Measurements from ENCODE around the gene PSIP1.
"Not testable (repeated sequence)": the region's sequence is repeated elsewhere in the genome, so short reads cannot be mapped to it uniquely, and the experiment has no call there.

The PSIP1 gene

DNA sequence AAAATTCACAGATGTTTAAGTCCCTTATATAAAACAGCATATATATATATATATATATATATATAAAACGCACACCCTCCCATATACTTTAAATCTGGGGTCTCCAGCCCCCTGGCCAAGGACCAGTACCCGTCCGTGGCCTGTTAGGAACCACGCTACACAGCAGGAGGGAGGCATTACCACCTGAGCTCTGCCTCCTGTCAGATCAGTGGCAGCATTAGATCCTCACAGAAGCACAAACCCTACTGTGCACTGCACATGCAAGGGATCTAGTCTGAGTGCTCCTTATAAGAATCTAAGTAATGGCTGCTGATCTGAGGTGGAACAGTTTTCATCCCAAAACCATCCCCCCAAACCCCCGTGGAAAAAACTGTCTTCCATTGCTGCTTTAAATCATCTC is 9.0 kb downstream of the PSIP1 start:
- DNase-seq (ENCODE audit: low read depth in 3 of 3), result no peak

DNA sequence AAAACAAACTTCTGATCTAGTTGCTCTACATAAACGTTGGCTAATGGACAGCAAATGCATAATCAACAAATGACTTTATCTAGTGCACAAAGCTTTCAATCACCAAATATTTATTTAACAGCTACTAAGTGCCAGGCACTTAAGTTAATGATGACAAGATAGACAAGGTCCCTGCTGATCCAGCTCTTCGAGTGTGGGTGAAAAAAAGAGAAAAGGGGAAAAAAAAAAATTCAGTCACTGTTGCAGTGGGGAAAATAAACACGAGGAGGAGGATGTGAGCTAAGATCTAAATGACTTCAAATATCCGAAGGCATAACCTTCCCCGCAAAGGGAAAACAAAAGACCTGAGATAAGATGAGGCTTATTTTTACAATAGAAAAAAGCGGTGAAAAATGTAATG is 9.6 kb downstream of the PSIP1 start:
- DNase-seq (ENCODE audit: low read depth in 3 of 3), result no peak

DNA sequence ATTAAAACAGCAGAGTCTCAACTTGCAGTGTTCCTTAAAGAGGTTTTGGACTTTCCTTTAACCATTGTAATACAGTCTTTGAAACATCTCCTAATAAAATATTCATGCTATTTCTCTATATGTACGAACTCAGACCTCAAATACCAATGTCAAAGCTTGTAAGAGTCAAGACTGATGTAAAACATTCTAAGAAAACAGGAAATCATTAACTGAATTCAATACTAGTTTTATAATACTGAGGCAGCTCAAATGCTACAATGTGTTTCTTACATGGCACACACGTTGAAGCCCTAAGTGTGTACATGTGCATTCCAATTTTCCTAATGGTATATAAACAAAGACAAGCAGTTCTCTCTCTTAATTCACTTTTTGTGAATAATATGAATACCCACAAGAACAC is 11.6 kb downstream of the PSIP1 start:
- no peak for DNase-seq (ENCODE audit: low read depth in 3 of 3)

DNA sequence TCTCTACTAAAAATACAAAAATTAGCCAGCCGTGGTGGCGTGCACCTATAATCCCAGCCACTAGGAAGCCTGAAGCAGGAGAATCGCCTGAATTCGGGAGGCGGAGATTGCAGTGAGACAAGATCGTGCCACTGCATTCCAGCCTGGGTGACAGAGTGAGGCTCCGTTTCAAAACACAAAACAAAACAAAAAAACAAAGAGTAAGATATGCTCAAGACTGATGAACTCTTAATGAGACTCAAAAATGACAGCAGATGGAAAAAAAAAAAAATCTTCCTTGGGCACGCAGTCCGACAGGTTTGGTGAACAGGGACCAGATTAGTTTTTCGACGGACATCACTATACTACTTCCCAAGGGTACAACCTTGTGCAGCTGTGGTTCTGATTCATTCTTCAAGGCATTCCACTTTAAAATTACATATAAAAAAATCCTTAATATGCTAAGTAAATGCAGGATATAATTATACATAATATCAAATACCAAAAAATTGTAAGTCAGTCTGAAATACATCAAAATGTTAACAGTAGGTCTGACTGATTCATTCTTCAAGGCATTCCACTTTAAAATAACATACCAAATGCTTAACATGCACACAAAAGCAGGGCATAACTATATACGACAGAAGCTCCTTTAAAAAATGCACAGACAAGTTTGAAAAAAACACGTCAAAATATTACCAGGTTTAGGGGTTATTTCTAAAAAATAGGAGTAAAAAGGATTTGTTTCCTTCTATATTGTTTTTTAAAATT is 12.3 kb downstream of the PSIP1 start:
- DNase-seq (ENCODE audit: low read depth in 3 of 3), result no peak

DNA sequence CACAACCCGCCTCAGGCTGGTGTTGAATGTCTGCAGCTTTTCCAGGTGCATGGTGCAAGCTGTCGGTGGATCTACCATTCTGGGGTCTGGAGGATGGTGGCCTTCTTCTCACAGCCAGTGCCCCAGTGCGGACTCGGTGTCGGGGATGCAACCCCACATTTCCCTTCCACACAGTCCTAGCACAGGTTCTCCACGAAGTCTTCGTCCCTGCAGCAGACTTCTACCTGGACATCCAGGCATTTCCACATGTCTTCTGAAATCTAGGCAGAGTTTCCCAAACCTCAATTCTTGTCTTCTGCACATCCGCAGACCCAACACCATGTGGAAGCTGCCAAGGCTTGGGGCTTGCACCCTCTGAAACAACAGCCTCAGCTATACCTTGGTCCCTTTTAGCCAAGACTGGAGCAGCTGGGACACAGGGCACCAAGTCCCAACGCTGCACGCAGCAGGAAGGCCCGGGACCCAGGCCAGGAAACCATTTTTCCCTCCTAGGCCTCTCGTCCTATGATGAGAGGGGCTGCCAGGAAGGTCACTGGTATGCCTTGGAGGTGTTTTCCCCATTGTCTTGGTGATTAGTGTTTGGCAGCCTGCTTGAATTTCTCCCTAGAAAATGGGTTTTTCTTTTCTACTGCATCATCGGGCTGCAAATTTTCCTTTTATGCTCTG is 18.2 kb downstream of the PSIP1 start:
- no peak for DNase-seq (ENCODE audit: low read depth in 3 of 3)

DNA sequence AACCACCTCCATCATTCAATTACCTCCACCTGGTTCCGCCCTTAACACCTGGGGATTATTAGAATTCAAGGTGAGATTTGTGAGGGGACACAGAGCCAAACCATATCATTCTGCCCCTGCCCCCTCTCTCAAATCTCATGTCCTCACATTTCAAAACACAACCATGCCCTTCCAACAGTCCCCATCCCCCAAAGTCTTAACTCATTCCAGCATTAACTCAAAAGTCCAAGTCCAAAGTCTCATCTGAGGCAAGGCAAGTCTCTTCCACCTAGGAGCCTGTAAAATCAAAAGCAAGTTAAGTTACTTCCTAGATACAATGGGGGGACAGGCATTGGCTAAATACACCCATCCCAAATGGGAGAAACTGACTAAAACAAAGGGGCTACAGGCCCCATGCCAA is 18.8 kb downstream of the PSIP1 start:
- no peak for DNase-seq (ENCODE audit: low read depth in 3 of 3)

DNA sequence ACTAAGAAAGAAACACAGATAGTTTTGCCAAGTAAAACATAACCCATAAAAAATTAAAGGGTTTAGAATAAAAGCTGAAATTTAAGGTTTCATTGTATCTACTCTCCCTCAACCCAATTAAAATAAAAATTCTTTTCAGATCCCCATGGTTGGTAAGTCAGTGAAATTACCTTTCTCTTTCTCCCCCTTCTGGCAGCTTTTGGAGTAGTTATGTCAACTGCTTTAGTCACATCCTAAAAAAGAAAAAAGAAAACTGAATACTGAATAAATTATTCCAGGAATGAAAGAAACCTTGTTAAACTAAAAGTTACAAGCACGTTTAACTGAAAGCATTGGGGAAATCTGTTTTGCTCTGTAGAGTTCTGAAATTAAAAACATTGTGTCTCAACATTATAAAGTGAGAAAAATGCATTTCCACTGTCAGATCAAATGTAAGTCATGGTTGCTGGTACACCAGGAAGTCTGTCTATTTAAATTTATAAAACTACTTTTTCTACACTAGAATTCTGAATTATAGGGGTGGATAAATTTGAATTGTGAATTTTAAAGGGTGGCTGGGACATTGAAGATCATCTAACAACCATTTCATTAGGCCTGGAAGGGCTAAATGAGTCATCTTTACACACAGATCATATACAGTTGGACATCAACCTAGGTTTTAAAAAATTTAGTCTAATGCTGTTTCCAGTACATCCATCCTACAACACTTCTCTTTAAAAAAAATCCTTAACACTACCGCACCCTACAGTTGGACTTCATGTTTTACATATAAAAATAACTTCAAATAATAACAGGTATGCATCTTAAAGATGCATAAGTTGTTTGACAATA is 24.7 kb downstream of the PSIP1 start:
- DNase-seq (ENCODE audit: low read depth in 3 of 3), result no peak

DNA sequence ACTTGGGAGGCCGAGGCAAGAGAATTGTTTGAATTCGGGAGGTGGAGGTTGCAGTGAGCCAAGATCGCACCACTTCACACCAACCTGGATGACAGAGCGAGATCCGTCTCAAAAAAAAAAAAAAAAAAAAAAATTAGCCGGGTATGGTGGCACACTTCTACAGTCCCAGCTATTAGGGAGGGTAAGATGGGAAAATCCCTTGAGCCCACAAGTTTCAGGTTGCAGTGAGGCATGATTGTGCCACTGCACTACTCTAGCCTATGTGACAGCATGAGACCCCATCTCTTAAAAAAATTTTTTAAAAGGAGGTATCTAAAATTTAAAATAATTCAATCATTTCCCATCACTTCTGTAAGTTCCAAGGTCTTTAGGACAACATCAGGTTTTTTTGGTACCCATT is 26.0 kb downstream of the PSIP1 start:
- no peak for DNase-seq (ENCODE audit: low read depth in 3 of 3)

DNA sequence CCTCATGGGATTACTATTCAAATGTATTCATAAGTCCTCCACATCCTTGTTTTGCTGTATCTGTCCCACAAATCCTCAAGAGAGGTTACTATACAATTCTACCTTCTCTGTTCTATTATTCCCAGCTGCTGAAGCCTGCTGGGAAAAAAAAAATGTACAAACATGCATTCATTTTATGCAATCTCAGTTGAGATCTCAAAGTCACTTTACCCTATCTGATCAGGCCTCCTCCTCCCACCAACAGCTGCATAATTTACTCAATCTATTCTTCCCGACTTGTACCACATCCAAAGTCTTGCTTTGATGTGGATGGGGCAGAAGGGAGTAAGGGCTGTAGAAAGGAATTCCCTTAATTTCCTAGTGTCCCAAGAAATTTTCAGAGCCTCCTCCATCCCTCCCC is 28.6 kb downstream of the PSIP1 start:
- no peak for DNase-seq (ENCODE audit: low read depth in 3 of 3)

DNA sequence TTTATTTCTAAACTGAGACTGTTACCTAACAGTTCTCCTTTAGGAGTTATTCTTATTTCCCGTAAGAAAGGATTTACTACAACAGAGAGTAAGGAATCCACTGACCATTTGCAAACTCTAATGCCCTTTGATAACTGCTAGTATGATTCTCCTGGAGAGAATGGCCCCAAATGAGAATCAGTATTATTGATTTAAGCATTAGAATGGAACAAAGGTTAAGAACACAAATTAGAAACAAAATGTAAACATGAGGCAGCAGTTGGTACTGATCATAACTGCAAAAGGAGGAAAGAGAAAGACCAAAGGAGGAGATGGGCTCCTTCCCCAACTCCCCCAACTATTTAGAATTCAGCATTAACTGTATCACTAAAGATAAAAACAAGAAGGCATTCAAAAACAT is 30.7 kb downstream of the PSIP1 start:
- no peak for DNase-seq (ENCODE audit: low read depth in 3 of 3)

DNA sequence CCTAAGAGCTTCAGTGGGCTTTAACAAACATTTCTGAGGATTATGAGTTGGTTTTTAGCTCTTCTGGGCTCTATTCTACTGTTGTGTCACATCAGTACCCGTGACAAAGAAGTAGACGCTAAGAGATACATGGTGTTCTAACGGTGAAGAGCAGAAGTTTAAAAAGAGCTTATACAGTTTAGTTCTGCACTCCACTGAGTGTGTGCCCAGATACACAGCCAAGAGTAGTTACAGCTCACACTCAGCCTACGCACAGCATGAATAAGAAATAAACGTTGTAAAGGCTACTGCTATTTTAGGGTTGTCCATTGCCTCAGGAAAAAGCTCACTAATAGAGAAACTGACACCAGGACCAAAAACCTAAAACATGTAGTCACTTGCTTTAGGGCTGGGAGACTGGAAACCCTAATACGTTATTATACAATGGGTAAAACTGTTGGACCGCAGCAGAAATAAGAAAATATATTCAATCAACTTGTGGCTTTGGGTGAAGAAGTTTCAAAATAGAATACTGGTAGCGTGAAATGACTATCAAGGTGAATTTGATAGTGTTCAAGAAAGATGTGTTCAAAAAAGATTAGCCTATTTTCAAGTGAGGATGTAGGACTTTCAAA is 34.7 kb downstream of the PSIP1 start:
- no peak for DNase-seq (ENCODE audit: low read depth in 3 of 3)

DNA sequence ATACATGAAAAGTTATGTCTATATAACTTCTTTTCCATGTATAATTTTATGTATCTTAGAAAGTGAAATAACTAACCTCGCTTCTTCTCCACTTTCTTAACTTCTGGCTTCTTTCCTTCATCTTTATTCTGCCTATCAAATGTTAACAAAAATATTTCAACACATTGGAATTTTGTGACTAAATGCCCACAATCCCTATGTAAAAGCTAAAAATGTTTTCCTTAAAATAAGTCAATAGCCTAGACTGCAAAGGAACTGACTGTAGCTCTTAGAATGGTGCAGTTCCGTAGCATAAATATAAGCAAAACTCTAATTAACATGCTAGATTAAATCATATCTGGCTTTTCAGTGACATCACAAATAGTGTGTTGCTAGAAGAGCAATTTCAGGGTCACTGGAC is 40.9 kb downstream of the PSIP1 start:
- no peak for DNase-seq (ENCODE audit: low read depth in 3 of 3)

DNA sequence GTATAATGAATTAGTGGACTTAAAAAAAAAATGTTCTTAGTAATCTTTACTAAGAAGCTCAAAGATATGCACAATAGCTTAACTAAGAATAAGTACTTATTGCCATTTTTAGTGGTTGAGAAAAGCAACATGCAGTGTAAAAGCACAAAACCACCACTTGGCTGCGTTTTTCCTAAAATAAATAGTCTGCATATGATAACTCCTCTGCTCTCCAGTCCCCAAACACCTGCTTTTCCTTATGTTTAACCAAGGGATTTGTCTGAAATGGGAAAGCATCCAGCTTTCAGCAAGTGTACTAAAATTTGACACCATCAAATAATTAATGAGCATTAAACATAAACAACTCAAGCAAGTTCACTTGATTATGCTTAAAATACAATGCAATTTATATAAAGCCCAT is 41.4 kb downstream of the PSIP1 start:
- no peak for DNase-seq (ENCODE audit: low read depth in 3 of 3)

DNA sequence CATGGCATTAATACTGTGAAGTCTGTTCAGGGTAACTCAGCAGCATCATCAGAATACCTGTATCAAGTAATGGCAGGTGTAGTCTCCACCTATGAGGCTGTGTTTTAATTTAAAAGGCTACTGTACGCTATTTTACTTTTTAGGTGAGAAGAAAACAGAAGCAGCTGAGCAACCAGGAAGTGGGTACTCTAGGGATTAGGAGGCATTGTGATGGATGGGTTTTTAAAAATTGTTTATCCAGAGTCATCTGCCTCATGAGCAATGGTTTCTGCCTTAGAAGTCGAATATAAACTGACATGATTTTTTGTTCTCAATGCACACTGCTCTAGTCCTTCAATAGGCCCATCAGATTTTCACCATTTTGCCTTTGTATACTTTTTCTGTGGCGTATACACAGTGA is 42.6 kb downstream of the PSIP1 start:
- no peak for DNase-seq (ENCODE audit: low read depth in 3 of 3)

DNA sequence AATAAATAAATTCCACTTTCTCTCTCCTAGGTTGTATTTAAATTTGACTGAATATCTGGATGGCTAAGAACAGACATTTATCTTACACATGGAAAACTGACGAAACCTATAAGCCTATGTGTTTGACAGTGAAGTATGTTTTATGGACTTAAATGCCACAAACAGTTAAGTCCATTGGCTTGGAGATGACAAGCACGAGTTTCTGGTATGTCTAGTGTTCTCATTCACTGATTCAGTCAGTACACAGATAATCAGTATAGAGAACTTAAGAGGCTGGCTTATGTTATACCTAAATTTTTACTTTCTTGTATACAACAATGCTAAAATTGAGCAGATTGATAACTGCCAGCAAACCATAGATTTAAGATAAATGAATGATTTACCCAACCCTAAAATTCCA is 49.2 kb downstream of the PSIP1 start:
- DNase-seq (ENCODE audit: low read depth in 3 of 3), result no peak

DNA sequence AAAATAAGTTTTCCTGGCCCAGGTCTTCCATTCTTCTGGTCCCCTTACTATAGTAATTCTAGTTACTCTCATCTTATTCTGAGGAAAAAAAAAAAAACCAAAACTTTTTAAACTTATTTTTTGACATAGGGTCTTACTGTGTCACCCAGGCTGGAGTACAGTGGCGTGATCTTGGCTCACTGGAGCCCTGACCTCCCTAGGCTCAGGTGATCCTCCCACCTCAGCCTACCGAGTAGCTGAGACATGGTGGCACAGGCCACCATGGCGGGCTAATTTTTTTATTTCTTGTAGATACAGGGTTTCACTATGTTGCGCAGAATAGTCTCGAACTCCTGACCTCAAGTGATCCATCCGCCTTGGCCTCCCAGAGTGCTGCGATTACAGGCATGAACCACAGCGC is 49.7 kb downstream of the PSIP1 start:
- DNase-seq (ENCODE audit: low read depth in 3 of 3), result no peak

DNA sequence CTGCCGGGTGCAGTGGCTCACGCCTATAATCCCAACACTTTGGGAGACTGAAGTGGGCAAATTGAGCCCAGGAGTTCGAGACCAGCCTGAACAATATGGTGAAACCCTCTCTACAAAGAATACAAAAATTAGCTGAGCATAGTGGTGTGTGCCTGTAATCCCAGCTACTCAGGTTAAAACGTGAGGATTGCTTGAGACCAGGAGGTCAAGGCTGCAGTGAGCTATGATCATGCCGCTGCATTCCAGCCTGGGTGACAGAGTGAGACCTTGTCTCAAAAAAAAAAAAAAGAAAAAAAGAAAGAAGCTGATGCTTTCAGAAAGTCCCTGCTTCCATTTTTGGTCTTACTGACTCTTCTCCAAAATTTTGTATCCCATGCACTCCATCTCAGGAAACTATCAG is 56.8 kb downstream of the PSIP1 start:
- no peak for DNase-seq (ENCODE audit: low read depth in 3 of 3)

DNA sequence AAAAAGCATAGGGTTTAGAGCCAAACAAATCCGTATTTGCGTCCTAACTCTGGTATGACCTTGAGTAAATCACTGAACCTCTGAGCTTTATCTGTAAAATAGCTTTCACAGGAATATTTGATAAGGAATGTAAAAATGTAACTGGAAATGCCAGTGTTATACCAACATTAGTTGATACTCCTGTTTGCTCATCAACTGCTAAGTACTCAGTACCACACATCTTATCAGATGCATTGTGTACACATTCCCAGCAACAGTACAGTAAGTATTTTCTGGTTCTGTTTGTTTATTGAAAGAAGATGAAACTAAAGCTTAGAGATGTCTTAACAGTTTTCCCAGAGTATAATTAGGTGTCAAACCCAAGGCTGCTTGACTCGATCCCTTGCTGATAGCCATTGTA is 66.6 kb downstream of the PSIP1 start:
- DNase-seq (ENCODE audit: low read depth in 3 of 3), result no peak

DNA sequence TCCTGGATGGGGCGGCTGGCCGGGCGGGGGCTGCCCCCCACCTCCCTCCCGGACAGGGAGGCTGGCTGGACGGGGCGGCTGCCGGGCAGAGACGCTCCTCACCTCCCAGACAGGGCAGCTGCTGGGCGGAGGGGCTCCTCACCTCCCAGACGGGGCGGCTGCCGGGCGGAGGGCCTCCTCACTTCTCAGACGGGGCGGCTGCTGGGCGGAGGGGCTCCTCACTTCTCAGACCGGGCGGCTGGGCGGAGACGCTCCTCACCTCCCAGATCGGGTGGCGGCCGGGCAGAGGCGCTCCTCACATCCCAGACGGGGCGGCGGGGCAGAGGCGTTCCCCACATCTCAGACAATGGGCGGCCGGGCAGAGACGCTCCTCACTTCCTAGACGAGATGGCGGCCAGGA is 68.5 kb downstream of the PSIP1 start:
- DNase-seq (ENCODE audit: low read depth in 3 of 3), result not testable (repeated sequence)

DNA sequence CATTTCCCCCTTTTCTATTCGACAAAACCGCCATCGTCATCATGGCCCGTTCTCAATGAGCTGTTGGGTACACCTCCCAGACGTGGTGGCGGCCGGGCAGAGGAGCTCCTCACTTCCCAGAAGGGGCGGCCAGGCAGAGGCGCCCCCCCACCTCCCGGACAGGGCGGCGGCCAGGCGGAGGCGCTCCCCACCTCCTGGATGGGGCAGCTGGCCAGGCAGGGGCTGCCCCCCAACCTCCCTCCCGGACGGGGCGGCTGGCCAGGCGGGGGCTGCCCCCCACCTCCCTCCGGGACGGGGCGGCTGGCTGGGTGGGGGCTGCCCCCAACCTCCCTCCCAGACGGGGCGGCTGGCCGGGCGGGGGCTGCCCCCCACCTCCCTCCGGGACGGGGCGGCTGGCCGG is 68.9 kb downstream of the PSIP1 start:
- not testable (repeated sequence) for DNase-seq (ENCODE audit: low read depth in 3 of 3)

DNA sequence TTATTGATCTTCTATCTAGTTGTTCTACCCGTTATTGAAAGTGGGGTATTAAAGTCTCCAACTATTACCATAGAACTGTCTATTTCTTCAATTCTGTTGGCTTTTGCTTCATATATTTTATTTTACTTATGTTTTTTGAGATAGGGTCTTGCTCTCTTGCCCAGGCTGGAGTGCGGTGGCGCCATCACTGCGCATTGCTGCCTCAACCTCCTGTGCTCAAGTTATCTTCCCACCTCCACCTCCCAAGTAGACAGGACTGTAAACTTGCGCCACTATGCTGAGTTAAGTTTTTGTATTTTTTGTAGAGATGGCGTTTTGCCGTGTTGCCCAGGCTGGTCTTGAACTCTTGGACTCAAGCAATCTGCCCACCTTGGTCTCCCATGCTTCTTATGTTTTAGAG is 71.9 kb downstream of the PSIP1 start:
- DNase-seq (ENCODE audit: low read depth in 3 of 3), result no peak

DNA sequence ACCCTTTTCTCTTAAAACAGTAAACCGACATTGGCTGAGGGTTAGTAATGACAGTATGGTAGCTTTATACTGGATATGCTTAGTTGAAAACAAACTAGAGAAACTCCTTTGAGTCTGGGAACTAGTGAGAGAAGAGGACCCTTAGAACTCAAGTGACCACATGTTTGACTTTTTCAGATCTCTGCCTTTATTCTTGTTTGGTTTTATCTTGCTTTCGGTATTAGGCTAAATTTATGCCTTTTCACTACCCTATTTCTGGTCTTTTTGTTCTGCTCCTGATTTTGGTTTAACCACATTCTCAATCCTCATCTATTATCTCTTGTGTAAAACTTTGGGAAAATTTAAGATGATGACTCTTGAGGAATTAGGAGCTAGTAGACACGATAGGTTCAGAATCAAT is 77.1 kb downstream of the PSIP1 start:
- DNase-seq (ENCODE audit: low read depth in 3 of 3), result no peak

All from stimulated activated CD4-positive, alpha-beta T cell treated with anti-CD3 and anti-CD28 coated beads, TNF-alpha, amount 100 ng/mL, for 24 hours (primary cell).